Gastrocnemius medialis (tissue), 4 donors: Measurements from ENCODE around the gene ANTXR2.

Experiments used
- CTCF ChIP-seq, 5 experiments: fragments of 450-650 bp in 3 of 5; fragments of 200-600 bp in 2 of 5; sonication (generic) in 2 of 5; IDR thresholded peaks in 4 of 5; conservative IDR thresholded peaks in 1 of 5; 1 replicate in 4 of 5; 2 replicates in 1 of 5; pipeline ENCODE4 v1.5.1; 2016 to 2019; ENCODE audit warnings: antibody characterized with exemption in 5 of 5, mild to moderate bottlenecking in 3 of 5, moderate library complexity in 3 of 5
- POLR2A ChIP-seq, 2 donors: fragments of 450-650 bp; IDR thresholded peaks; one replicate each; pipeline ENCODE4 v1.6.1; 2017; ENCODE audit warnings: antibody characterized with exemption in 2 of 2, mild to moderate bottlenecking in 2 of 2, moderate library complexity in 2 of 2

GRCh38 chr4:79863333-79863732 lies 209.7 kb downstream of the ANTXR2 start:
- TF ChIP-seq CTCF (IDR thresholded peaks at IDR 0.05 in 4 of 5, conservative IDR thresholded peaks at IDR 0.05 in 1 of 5), result no peak
- TF ChIP-seq POLR2A (IDR thresholded peaks at IDR 0.05), result no peak
